Large intestine (tissue), 3 donors: Measurements from ENCODE around the gene ITIH2. TPM values are rescaled to one million over a fixed set of nuclear protein-coding genes. Genes with fewer than 3 reads are reported as not detected.

Experiments
- DNase-seq, 2 donors: peaks; one replicate each; pipeline versions ENCODE4 v3.0.0 to v3.0.0-alpha.2; 2013
- H3K27ac ChIP-seq: one replicate; pipeline ENCODE4 v1.5.1; 2013; ENCODE audit warnings: low read length
- H3K27me3 ChIP-seq: 2 replicates; pipeline ENCODE4 v1.6.1; 2013; ENCODE audit warnings: low read length; ENCODE audit not compliant: control insufficient read depth, insufficient read depth
- H3K36me3 ChIP-seq: 2 replicates; pipeline ENCODE4 v1.6.1; 2013; ENCODE audit warnings: low read length; ENCODE audit not compliant: control insufficient read depth, insufficient read depth
- H3K4me1 ChIP-seq: one replicate; pipeline ENCODE4 v1.6.1; 2013; ENCODE audit warnings: low read length; ENCODE audit not compliant: control insufficient read depth, insufficient read depth
- H3K4me3 ChIP-seq: one replicate; pipeline ENCODE4 v1.5.1; 2013; ENCODE audit warnings: low read length
- H3K9me3 ChIP-seq: one replicate; pipeline ENCODE4 v1.6.1; 2013; ENCODE audit warnings: mild to moderate bottlenecking, low read depth, low read length, moderate library complexity; ENCODE audit not compliant: control insufficient read depth
- WGBS: methylation state at CpG from one replicate; pipeline ENCODE4 v1.1.5; 2013; ENCODE audit warnings: low lambda C conversion rate; ENCODE audit not compliant: insufficient coverage; 5-methylcytosine and 5-hydroxymethylcytosine counted together
- polyA plus RNA-seq: library from polyadenylated mRNA; unstranded; fragments of 120-200 nt; gene quantifications from one replicate; pipeline ENCODE4 v1.2.1, GENCODE V29; 2013

Gene ITIH2
- polyA plus RNA-seq, 1 donor, result 0.52 TPM

GRCh38 chr10:7797582-7797981, 94.5 kb downstream of the ITIH2 start:
- Histone ChIP-seq H3K4me3 (no peak overlapping the region), H3K9me3 (no peaks in the 10 kb centered on the region), H3K36me3 (peaks cover 44% of the 10 kb centered on the region), H3K27me3 (no peaks in the 10 kb centered on the region), H3K27ac (no peak overlapping the region), H3K4me1 (no peaks in the 10 kb centered on the region)
- DNase-seq, result no peak
- WGBS, result 67% methylated on average over 1 of the region's 6 CpGs

Other genes with a start within 250 kb of the ITIH2 start
- 6.8 TPM for gene ITIH5, start 36.4 kb upstream of the ITIH2 start, polyA plus RNA-seq
- 14.7 TPM for gene KIN, start 84.7 kb downstream of the ITIH2 start, polyA plus RNA-seq
- 318 TPM for gene ATP5F1C, start 84.9 kb downstream of the ITIH2 start, polyA plus RNA-seq
- gene TAF3, start 115.2 kb downstream of the ITIH2 start, polyA plus RNA-seq, result 5.0 TPM